Cerebellar nuclear complex (tissue), 1 donor: Measurements from ENCODE around the gene YIPF7.

Source experiments
- DNase-seq, 2 experiments: peaks; one replicate each; lab custom pipeline; 2025; lab: John Stamatoyannopoulos, UW

YIPF7 gene

GRCh38 chr4:44623676-44624075, 27.7 kb downstream of the YIPF7 start:
- DNase-seq: no peak

DNA sequence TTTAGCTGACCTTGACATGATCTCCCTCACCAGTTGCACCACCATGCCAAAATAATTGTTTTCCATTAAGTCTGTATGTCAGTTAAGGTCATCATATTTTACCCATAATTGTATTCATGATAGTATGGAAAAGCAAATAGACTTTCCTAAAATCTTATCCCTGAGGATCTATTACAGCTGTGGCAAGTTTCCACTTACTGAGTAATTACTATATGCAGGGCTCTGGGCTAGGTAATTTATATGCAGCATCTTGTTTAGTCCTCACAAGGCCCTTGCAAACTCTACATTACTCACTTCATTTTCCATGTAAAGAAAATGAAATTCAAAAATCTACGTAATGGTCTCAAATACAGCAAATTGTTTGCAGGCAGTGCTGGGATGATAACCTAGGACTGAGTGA, 34.8 kb downstream of the YIPF7 start:
- no peak for DNase-seq

DNA sequence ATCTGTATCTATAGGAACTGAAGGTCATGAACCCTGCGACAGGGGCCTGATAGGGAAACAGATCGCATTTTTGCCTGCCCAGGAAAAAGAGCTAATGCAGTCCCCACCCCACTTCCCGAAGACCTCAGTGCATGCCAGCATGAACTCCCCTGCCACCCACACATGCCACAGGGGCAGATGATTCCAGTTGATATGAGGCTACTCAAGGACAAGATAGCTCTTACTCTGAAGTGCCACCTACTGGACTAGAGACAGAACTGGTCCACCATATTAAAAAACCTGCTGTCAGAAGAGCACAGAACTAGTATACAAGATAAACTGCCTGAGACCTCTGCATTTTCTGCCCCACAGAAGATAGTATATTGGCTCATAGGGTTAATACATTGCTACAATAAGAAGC, 68.0 kb downstream of the YIPF7 start:
- no peak for DNase-seq

GRCh38 chr4:44580231-44580630, 71.2 kb downstream of the YIPF7 start:
- no peak for DNase-seq

DNA sequence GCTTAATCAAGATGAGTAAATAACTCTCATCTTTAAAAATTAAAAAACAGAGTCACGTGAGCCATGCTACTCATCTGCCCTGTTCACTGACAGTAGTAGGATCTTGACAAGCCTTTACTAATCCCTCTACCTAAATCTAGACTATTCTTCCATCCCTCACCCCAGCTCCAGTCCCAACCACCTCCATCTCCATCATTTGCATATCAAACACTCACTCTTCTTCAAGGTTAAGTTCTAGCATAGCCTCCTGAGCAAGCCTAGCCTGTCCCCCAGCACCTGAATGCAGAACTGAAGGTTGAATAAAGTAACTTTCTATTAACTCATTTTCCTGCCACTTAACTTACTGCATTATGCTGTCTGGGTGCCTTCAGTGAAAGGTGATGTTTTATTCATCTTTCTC, 72.5 kb downstream of the YIPF7 start:
- DNase-seq: no peak
